IMR-90 (cell line): ENCODE measurements around the gene GSK3B. TPM values are rescaled to one million over a fixed set of nuclear protein-coding genes. Genes with fewer than 3 reads are reported as not detected.
A peak's percentile ranks its signal among the peaks of the same experiment; 100 is the strongest.

ENCODE experiments used
- ATAC-seq: fragments of 200-7000 bp; cut with Tn5 transposase; 2 replicates; pipeline ENCODE4 v1.9.1; 2020; ENCODE audit warnings: low read depth, mild to moderate bottlenecking, moderate library complexity
- BruUV-seq: library from RNA; stranded (reverse); fragments of 400-500 nt; replicated peaks from 2 replicates; lab custom pipeline; 2021; lab: Mats Ljungman, UMichigan
- CTCF ChIA-PET: fragments of 300-600 bp; formaldehyde crosslinking; extraction: SDS; loops from one replicate; lab custom pipeline; 2021; ENCODE audit warnings: antibody characterized with exemption; lab: Yijun Ruan, JAX
- POLR2A ChIA-PET: fragments of 300-600 bp; sonication (Branson Sonifier 250); formaldehyde crosslinking; loops from one replicate; lab custom pipeline; 2022; ENCODE audit warnings: antibody characterized with exemption; ENCODE audit not compliant: unreplicated experiment; lab: Charles Lee
- DNase-seq: peaks from one replicate; pipeline ENCODE4 v3.0.0; 2013
- H2AFZ ChIP-seq: replicated peaks from 2 replicates; pipeline ENCODE3; 2013; ENCODE audit warnings: low read length, mild to moderate bottlenecking; ENCODE audit not compliant: poor library complexity
- H2AK5ac ChIP-seq: 2 replicates; pipeline ENCODE4 v1.6.1; 2013; ENCODE audit warnings: low read depth, low read length, inconsistent platforms
- H2AK9ac ChIP-seq: replicated peaks from 2 replicates; pipeline ENCODE3; 2013; ENCODE audit warnings: mild to moderate bottlenecking, low read depth, low read length, moderate library complexity; ENCODE audit not compliant: poor library complexity
- H2BK120ac ChIP-seq: 2 replicates; pipeline ENCODE4 v1.6.1; 2013; ENCODE audit warnings: low read depth, low read length, inconsistent platforms
- H2BK15ac ChIP-seq: 3 replicates; pipeline ENCODE4 v1.6.1; 2013; ENCODE audit warnings: low read depth, low read length, inconsistent platforms
- H2BK20ac ChIP-seq: 2 replicates; pipeline ENCODE4 v1.6.1; 2013; ENCODE audit warnings: low read depth, mild to moderate bottlenecking, inconsistent platforms, low read length, moderate library complexity
- H2BK5ac ChIP-seq: 2 replicates; pipeline ENCODE4 v1.6.1; 2013; ENCODE audit warnings: mild to moderate bottlenecking, low read depth, low read length, inconsistent platforms; ENCODE audit not compliant: poor library complexity, severe bottlenecking
- H3K14ac ChIP-seq: replicated peaks from 2 replicates; pipeline ENCODE4 v1.6.1; 2013; ENCODE audit warnings: low read depth, low read length, inconsistent platforms
- H3K18ac ChIP-seq: 2 replicates; pipeline ENCODE4 v1.6.1; 2013; ENCODE audit warnings: low read depth, low read length, control low read depth
- H3K23ac ChIP-seq: 2 replicates; pipeline ENCODE4 v1.6.1; 2013; ENCODE audit warnings: low read depth, low read length, inconsistent platforms
- H3K27ac ChIP-seq: 2 replicates; pipeline ENCODE4 v1.5.1; 2013; ENCODE audit warnings: mild to moderate bottlenecking, control low read depth, low read length; ENCODE audit not compliant: insufficient read depth
- H3K27me3 ChIP-seq: 2 replicates; pipeline ENCODE4 v1.6.1; 2013; ENCODE audit warnings: low read length; ENCODE audit not compliant: control insufficient read depth, insufficient read depth
- H3K36me3 ChIP-seq: 2 replicates; pipeline ENCODE4 v1.6.1; 2013; ENCODE audit warnings: low read length, mixed read lengths; ENCODE audit not compliant: control insufficient read depth, insufficient read depth
- H3K4ac ChIP-seq: 2 replicates; pipeline ENCODE4 v1.6.1; 2013; ENCODE audit warnings: low read depth, low read length, inconsistent platforms
- H3K4me1 ChIP-seq: 2 replicates; pipeline ENCODE4 v1.6.1; 2013; ENCODE audit warnings: low read length, mixed read lengths; ENCODE audit not compliant: control insufficient read depth, insufficient read depth
- H3K4me2 ChIP-seq: 2 replicates; pipeline ENCODE4 v1.6.1; 2013; ENCODE audit warnings: low read depth, mild to moderate bottlenecking, control low read depth, low read length, moderate library complexity
- H3K4me3 ChIP-seq: 2 replicates; pipeline ENCODE4 v1.5.1; 2013; ENCODE audit warnings: low read depth, mild to moderate bottlenecking, control low read depth, low read length, moderate library complexity; ENCODE audit not compliant: insufficient read depth
- H3K56ac ChIP-seq: 2 replicates; pipeline ENCODE4 v1.6.1; 2013; ENCODE audit warnings: low read length, inconsistent platforms; ENCODE audit not compliant: insufficient read depth; ENCODE audit errors: extremely low read depth
- H3K79me1 ChIP-seq, 2 experiments: 2 replicates each; pipeline ENCODE4 v1.6.1; 2013; ENCODE audit warnings: low read length in 2 of 2, inconsistent platforms in 1 of 2, low read depth in 1 of 2
- H3K9ac ChIP-seq: 2 replicates; pipeline ENCODE4 v1.6.1; 2013; ENCODE audit warnings: low read depth, low read length, control low read depth
- H3K9me1 ChIP-seq: 2 replicates; pipeline ENCODE4 v1.6.1; 2013; ENCODE audit warnings: low read length, inconsistent platforms; ENCODE audit not compliant: insufficient read depth
- H3K9me3 ChIP-seq: 2 replicates; pipeline ENCODE4 v1.6.1; 2013; ENCODE audit warnings: low read length; ENCODE audit not compliant: control insufficient read depth, insufficient read depth
- H4K20me1 ChIP-seq: 2 replicates; pipeline ENCODE4 v1.6.1; 2013; ENCODE audit warnings: low read length, inconsistent platforms; ENCODE audit not compliant: insufficient read depth
- H4K5ac ChIP-seq: 2 replicates; pipeline ENCODE4 v1.6.1; 2013; ENCODE audit warnings: mild to moderate bottlenecking, low read depth, low read length, control low read depth
- H4K8ac ChIP-seq, 2 experiments: 2 replicates each; pipeline ENCODE4 v1.6.1; 2013; ENCODE audit warnings: low read depth in 2 of 2, low read length in 2 of 2, control low read depth in 1 of 2, inconsistent platforms in 1 of 2
- H4K91ac ChIP-seq: 2 replicates; pipeline ENCODE4 v1.6.1; 2013; ENCODE audit warnings: low read depth, low read length, inconsistent platforms; ENCODE audit not compliant: insufficient read depth
- MAFK ChIP-seq: IDR thresholded peaks from 2 replicates; pipeline ENCODE4 v1.6.1; 2012; ENCODE audit warnings: low read depth, low read length, improper control_type of control experiment
- MXI1 ChIP-seq: IDR thresholded peaks from 2 replicates; pipeline ENCODE4 v1.6.1; 2012; ENCODE audit warnings: low read depth, mild to moderate bottlenecking, low read length, moderate library complexity, borderline replicate concordance
- WGBS, 2 experiments: methylation state at CpG; one replicate each; pipeline versions ENCODE4 v1.1.5 to v1.1.7; 2013; ENCODE audit warnings: missing lambda C conversion rate in 2 of 2; ENCODE audit not compliant: insufficient read length in 1 of 2; ENCODE audit errors: extremely low coverage in 2 of 2; 5-methylcytosine and 5-hydroxymethylcytosine counted together
- dilution Hi-C: fragments of 300-500 bp; cut with HindIII; formaldehyde crosslinking; loops from one replicate; pipeline ENCODE4 v1.14.3; 2018; ENCODE audit warnings: low sequenced_read_pairs; ENCODE audit not compliant: unreplicated experiment
- in situ Hi-C: fragments of 300-500 bp; cut with MboI; formaldehyde crosslinking; loops from 3 replicates; pipeline ENCODE4 v1.14.3; 2019; ENCODE audit warnings: low sequenced_read_pairs, inconsistent platforms, mixed read lengths
- intact Hi-C: fragments of 100-400 bp; cut with micrococcal nuclease; formaldehyde crosslinking; loops from 2 replicates; pipeline ENCODE4 v1.10.0; 2022
- polyA plus RNA-seq, 3 experiments: library from polyadenylated mRNA; depleted of rRNA; stranded (reverse); fragments of >200 nt; gene quantifications; 2 replicates each; pipeline ENCODE4 v1.2.3, GENCODE V29; 2012; ENCODE audit warnings: low replicate concordance in 1 of 3
- total RNA-seq: library from RNA; depleted of rRNA; stranded (reverse); fragments of >200 nt; gene quantifications from 2 replicates; pipeline ENCODE4 v1.2.3, GENCODE V29; 2012

GSK3B gene
- total and polyA plus RNA-seq, 2 of the 4 experiments (the other 2 are of a cell fraction) = 19.2 to 33.2 TPM

DNA sequence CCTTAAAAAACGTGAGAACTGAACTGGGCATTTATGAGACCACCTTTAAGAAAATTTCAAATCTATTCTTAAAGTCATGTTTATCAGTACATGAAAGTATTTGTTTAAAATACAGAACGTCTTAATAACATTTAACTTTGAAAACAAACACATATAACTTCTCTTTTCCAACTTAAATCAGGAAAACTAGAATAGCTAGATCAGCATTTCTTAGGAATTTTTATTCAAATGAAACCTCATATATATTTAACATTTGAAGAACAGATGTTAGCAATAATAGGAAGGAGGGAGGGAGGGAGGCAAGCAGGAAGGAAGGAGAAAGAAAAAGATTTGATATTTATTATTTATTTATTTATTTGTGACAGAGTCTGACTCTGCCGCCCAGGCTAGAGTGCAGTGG lies 192.2 kb downstream of the GSK3B start:
- no peaks in the 10 kb centered on the region for H3K27me3 ChIP-seq
- H3K79me1 ChIP-seq = peaks cover 0 to 9% of the 10 kb centered on the region in 2 experiments; a peak in 2 of 4 replicates
- H3K27ac ChIP-seq = no peak overlapping the region
- H2AK5ac ChIP-seq = no peak overlapping the region
- H2AFZ ChIP-seq = no peak overlapping the region
- H4K8ac ChIP-seq = no peak overlapping the region
- H3K36me3 ChIP-seq = peaks cover 10% of the 10 kb centered on the region
- no peak for ATAC-seq
- no peak overlapping the region for H3K56ac ChIP-seq
- no peak overlapping the region for H3K4ac ChIP-seq
- H4K91ac ChIP-seq = no peak overlapping the region
- H2AK9ac ChIP-seq = no peak overlapping the region
- DNase-seq = no peak
- intact Hi-C loops (no loop called here), in situ Hi-C loops (no loop called here), dilution Hi-C loops (no loop called here)
- BruUV-seq = no TSS peak
- 0 out of 2 replicates have a peak, but pooled peaks cover 3% of the 10 kb centered on the region for H3K9me1 ChIP-seq
- TF ChIP-seq MAFK (peak; percentile 86), MXI1 (no peak)
- no peak overlapping the region for H2BK5ac ChIP-seq
- no peak overlapping the region for H3K4me3 ChIP-seq
- no peaks in the 10 kb centered on the region for H3K4me1 ChIP-seq
- CTCF ChIA-PET = no interaction called here
- H3K18ac ChIP-seq = no peak overlapping the region
- H4K5ac ChIP-seq = no peak overlapping the region
- H3K4me2 ChIP-seq = no peak overlapping the region
- WGBS, 2 experiments = no CpG with 5 or more reads among the region's 3 CpGs
- no peak overlapping the region for H3K14ac ChIP-seq
- POLR2A ChIA-PET = no interaction called here
- no peak overlapping the region for H2BK15ac ChIP-seq
- H3K23ac ChIP-seq = no peak overlapping the region
- no peak overlapping the region for H2BK120ac ChIP-seq
- H4K20me1 ChIP-seq = no peaks in the 10 kb centered on the region
- no peaks in the 10 kb centered on the region for H3K9me3 ChIP-seq
- no peak overlapping the region for H3K9ac ChIP-seq
- H2BK20ac ChIP-seq = no peak overlapping the region
